Fibroblast of villous mesenchyme (primary cell): Measurements from ENCODE around the gene MYO10. TPM values are rescaled to one million over a fixed set of nuclear protein-coding genes. Genes with fewer than 3 reads are reported as not detected.

ENCODE experiments used
- DNase-seq: peaks from one replicate; pipeline ENCODE4 v3.0.0-alpha.2; 2010; ENCODE audit warnings: low read depth
- H3K4me3 ChIP-seq: 2 replicates; pipeline ENCODE4 v1.5.1; 2011; ENCODE audit warnings: low read depth, mild to moderate bottlenecking, low read length
- total RNA-seq: library from RNA; depleted of rRNA; stranded (reverse); fragments of >200 nt; gene quantifications from 2 replicates; pipeline ENCODE4 v1.2.3, GENCODE V29; 2012
- TF ChIP-seq, protein P1 (sequence below): IDR thresholded peaks from 2 replicates; pipeline ENCODE4 v1.5.1; 2012; ENCODE audit warnings: low read depth, mild to moderate bottlenecking, low read length; ENCODE audit not compliant: insufficient read depth

MYO10 gene
- total RNA-seq, 1 donor: 36.7 TPM

DNA sequence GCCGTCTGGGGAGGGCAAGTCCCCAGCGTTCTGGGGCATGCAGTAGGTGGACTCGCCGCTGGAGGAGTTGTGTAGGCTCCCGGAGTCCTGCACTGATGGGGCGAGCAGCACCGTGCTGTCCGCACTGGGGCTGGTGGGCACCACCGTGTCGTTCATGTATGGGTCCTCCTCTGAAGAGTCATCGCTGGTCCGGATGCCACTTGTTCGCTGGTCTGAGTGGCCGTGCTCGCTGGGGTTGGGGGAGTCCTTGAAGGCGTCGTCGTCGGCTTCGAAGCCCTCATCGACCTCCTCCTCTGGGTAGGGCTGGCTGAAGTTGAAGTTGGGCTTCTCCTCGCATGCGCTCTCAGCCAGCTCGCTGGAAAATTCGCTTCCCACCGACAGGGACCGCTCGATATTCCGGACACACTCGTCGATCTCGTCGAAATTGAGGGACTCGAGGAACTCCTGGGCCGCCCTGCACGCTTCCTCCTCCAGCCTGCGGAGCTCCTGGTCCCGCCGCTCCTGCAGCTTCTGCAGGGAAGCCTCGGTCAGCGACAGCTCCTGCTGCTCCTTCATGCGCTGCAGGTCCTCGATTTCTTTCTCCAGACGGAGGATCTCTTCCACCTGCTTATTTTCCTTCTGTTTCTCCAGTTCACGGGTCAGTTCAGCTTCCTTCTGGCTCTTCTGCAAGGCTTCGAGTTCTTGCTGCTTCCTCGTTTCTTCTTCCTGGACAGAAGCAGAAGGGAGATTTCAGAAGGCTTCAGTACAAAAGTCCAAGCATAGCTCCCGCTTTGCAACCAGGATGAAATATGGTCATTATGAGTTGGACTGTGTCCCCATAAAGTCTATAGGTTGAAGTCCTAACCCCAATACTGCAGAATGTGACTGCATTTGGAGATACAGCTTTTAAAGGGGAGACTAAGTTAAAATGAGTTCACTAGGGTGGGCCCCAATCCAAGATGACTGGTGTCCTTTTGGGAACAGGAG is 234.7 kb downstream of the MYO10 start:
- TF ChIP-seq, protein P1, sequence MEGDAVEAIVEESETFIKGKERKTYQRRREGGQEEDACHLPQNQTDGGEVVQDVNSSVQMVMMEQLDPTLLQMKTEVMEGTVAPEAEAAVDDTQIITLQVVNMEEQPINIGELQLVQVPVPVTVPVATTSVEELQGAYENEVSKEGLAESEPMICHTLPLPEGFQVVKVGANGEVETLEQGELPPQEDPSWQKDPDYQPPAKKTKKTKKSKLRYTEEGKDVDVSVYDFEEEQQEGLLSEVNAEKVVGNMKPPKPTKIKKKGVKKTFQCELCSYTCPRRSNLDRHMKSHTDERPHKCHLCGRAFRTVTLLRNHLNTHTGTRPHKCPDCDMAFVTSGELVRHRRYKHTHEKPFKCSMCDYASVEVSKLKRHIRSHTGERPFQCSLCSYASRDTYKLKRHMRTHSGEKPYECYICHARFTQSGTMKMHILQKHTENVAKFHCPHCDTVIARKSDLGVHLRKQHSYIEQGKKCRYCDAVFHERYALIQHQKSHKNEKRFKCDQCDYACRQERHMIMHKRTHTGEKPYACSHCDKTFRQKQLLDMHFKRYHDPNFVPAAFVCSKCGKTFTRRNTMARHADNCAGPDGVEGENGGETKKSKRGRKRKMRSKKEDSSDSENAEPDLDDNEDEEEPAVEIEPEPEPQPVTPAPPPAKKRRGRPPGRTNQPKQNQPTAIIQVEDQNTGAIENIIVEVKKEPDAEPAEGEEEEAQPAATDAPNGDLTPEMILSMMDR: no peak
- H3K4me3 ChIP-seq: no peak overlapping the region

DNA sequence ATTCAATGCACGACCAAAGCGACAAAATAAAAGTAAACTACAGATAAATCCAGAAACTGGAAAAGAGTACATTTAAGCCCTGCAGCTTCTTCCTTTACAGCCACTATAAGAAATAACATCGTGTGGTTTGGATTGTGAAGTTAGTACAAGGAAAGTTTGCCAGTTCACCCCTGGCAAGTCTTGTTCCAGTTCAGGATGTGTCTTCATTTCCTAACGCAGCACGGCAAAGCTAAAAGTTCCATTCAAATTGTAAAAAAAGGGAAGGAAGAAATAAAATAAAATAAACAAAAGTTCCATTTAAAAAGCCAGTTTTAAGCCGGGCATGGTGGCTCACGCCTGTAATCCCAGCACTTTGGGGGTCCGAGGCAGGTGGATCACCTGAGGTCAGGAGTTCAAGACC is 236.0 kb downstream of the MYO10 start:
- DNase-seq: no peak
- TF ChIP-seq, protein P1: no peak
- no peak overlapping the region for H3K4me3 ChIP-seq

More for the DNA sequence above, 234.7 kb downstream of the MYO10 start:
- DNase-seq: no peak

DNA sequence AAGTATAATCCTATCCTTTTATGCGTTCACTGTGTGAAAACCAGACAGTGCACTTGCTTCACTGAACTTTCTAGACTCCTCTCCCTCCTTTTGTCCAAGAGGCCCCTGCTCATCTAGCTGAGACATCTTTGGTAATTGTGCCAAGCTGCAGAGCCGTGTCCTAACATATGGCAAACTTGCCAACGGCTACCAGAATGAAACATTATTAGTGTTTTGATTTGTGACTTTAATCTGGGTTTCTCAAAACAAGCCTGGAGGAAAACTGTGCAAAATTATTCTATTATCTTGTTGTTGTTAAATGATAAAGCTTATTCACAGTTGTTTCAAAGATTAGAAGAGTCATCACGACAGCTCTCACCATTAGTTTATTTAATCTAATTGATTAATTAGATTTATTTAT is 240.3 kb downstream of the MYO10 start:
- no peak overlapping the region for H3K4me3 ChIP-seq
- DNase-seq: no peak
- TF ChIP-seq, protein P1: no peak

DNA sequence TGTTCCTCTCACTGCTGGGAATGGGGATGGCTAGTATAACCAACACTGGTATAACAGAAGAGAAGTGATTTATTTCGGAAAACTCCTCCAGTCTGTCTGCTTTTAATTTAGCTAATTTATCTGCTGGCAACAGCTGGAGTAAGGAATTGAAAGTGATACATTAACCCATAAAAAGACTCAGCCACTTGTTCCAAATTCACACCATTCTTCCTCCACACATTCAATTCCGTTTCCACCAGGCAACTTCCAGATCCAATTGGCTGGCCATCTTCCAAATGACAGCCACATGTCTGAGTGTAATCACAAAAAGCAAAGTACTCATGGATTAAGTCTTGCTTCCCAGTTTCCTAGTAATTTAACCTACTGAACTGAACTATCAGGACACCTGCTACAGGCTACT is 242.2 kb downstream of the MYO10 start:
- H3K4me3 ChIP-seq: no peak overlapping the region
- TF ChIP-seq, protein P1: no peak
- no peak for DNase-seq

DNA sequence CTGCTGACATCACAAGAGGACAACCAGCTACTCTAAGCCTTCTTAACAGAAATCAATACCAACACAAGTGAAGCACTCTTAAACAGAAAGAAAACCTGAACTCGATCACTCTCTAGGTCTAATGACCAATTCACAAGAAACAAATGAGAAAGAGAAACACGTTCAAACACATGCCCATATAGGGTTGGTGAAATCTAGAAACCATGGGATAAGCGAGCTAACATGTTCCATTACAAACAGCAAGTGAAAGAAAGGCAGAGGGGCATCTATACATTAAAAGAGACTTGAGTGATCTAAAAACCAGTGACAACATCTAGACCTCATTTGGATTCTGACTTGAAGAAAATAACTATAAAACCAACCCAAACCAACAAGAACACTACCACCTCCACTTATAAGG is 244.4 kb downstream of the MYO10 start:
- no peak overlapping the region for H3K4me3 ChIP-seq
- no peak for DNase-seq
- TF ChIP-seq, protein P1: no peak

DNA sequence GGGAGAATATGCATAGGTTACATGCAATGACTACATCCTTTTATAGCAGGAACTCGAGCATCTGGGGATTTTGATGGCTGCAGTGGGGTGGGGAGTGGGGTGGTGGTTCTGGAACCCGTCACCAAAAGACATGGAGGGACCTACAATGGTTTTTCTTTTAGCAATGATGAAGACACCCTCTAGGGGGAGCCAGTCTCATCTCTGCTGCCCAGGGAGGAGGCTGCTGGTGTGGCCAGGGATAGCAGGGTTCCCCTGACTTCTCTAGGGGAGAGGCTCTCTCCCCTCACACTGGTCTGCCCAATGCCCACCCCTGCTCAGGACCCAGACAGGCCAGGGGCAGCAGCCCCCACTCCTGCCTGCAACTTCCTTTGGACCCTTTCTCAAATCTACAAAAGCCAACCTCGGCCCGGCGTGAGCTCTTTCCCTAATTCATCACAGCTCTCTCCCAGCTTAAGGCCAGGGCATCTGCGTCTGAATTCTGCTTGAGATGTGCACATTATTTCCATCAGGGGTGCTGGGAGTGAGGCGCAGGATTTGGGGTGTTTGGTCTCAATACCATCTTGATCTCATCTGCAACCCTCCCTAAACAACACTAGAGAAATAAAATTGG is 245.7 kb downstream of the MYO10 start:
- TF ChIP-seq, protein P1: peak; percentile 89
- no peak overlapping the region for H3K4me3 ChIP-seq
- DNase-seq: peak; percentile 68
